Loucy (cell line): ENCODE data around the gene OAF.

ENCODE experiments used
- H2AFZ ChIP-seq: fragments of 200-600 bp; sonication (generic); 2 replicates; pipeline ENCODE4 v1.6.0; 2016; ENCODE audit warnings: antibody characterized with exemption, mild to moderate bottlenecking, low read length, moderate library complexity
- H3F3A ChIP-seq: fragments of 200-600 bp; 2 replicates; pipeline ENCODE4 v1.6.0; 2016; ENCODE audit warnings: antibody characterized with exemption, low read depth, mild to moderate bottlenecking
- H3K27me3 ChIP-seq: fragments of 200-600 bp; sonication (generic); 2 replicates; pipeline ENCODE4 v1.6.1; 2014; ENCODE audit warnings: low read length, mild to moderate bottlenecking; ENCODE audit not compliant: insufficient read depth, poor library complexity, severe bottlenecking
- H3K36me3 ChIP-seq: fragments of 200-600 bp; sonication (generic); 2 replicates; pipeline ENCODE4 v1.6.1; 2016; ENCODE audit warnings: low read length; ENCODE audit not compliant: insufficient read depth
- H3K4me1 ChIP-seq: fragments of 200-600 bp; sonication (generic); 2 replicates; pipeline ENCODE4 v1.5.1; 2014; ENCODE audit warnings: low read length, mild to moderate bottlenecking; ENCODE audit not compliant: insufficient read depth, poor library complexity, severe bottlenecking
- H3K4me2 ChIP-seq: fragments of 200-600 bp; sonication (generic); 2 replicates; pipeline ENCODE4 v1.6.0; 2014; ENCODE audit warnings: antibody characterized with exemption, low read length, low read depth, mild to moderate bottlenecking; ENCODE audit not compliant: poor library complexity, severe bottlenecking
- H3K4me3 ChIP-seq: fragments of 200-600 bp; sonication (generic); 2 replicates; pipeline ENCODE4 v1.5.1; 2014; ENCODE audit warnings: low read length, mild to moderate bottlenecking, mixed read lengths; ENCODE audit not compliant: poor library complexity, severe bottlenecking
- H3K79me2 ChIP-seq: fragments of 200-600 bp; sonication (generic); 2 replicates; pipeline ENCODE4 v1.6.1; 2014; ENCODE audit warnings: low read length; ENCODE audit not compliant: insufficient read depth
- H3K9ac ChIP-seq: fragments of 200-600 bp; sonication (generic); 2 replicates; pipeline ENCODE4 v1.6.0; 2014; ENCODE audit warnings: mild to moderate bottlenecking, low read depth, low read length, moderate library complexity; ENCODE audit not compliant: poor library complexity, severe bottlenecking
- H3K9me2 ChIP-seq: fragments of 200-600 bp; sonication (generic); replicated peaks from 2 replicates; pipeline ENCODE4 v1.6.1; 2016; ENCODE audit warnings: low read depth, low read length, mixed read lengths
- H3K9me3 ChIP-seq: fragments of 200-600 bp; sonication (generic); 2 replicates; pipeline ENCODE4 v1.6.1; 2014; ENCODE audit warnings: mild to moderate bottlenecking, antibody characterized with exemption, low read length, low read depth; ENCODE audit not compliant: insufficient read depth
- H4K20me1 ChIP-seq: fragments of 200-600 bp; sonication (generic); 2 replicates; pipeline ENCODE4 v1.6.0; 2014; ENCODE audit warnings: antibody characterized with exemption, low read length, mild to moderate bottlenecking; ENCODE audit not compliant: insufficient read depth, poor library complexity, severe bottlenecking
- CTCF ChIP-seq: fragments of 200-600 bp; sonication (generic); conservative IDR thresholded peaks from 2 replicates; pipeline ENCODE4 v1.5.1; 2014; ENCODE audit warnings: mild to moderate bottlenecking, antibody characterized with exemption, low read length
- EZH2phosphoT487 ChIP-seq: fragments of 200-600 bp; IDR thresholded peaks from 2 replicates; pipeline ENCODE4 v1.6.1; 2018; ENCODE audit warnings: antibody characterized with exemption, mild to moderate bottlenecking, moderate library complexity, borderline replicate concordance

Gene OAF

GRCh38 chr11:120268686-120269085, 57.9 kb downstream of the OAF start:
- Histone ChIP-seq H3K9me3 (no peaks in the 10 kb centered on the region), H3K9ac (no peak overlapping the region), H3K4me1 (no peaks in the 10 kb centered on the region), H2AFZ (no peak overlapping the region), H3F3A (no peaks in the 10 kb centered on the region), H4K20me1 (no peaks in the 10 kb centered on the region), H3K4me2 (no peak overlapping the region), H3K9me2 (no peaks in the 10 kb centered on the region), H3K4me3 (no peak overlapping the region), H3K79me2 (no peaks in the 10 kb centered on the region), H3K27me3 (no peaks in the 10 kb centered on the region), H3K36me3 (no peaks in the 10 kb centered on the region)
- TF ChIP-seq EZH2phosphoT487 (no peak), CTCF (no peak)

GRCh38 chr11:120270386-120270785, 59.6 kb downstream of the OAF start:
- Histone ChIP-seq H3K9me2 (no peaks in the 10 kb centered on the region), H3K9ac (no peak overlapping the region), H3K27me3 (no peaks in the 10 kb centered on the region), H3F3A (no peaks in the 10 kb centered on the region), H3K4me3 (no peak overlapping the region), H3K79me2 (no peaks in the 10 kb centered on the region), H2AFZ (no peak overlapping the region), H4K20me1 (no peaks in the 10 kb centered on the region), H3K9me3 (no peaks in the 10 kb centered on the region), H3K36me3 (no peaks in the 10 kb centered on the region), H3K4me2 (no peak overlapping the region), H3K4me1 (no peaks in the 10 kb centered on the region)
- no peak for TF ChIP-seq EZH2phosphoT487

- no peaks in the 10 kb centered on the region for H3K36me3 ChIP-seq
- no peaks in the 10 kb centered on the region for H3K4me1 ChIP-seq
- no peaks in the 10 kb centered on the region for H4K20me1 ChIP-seq
- H3K79me2 ChIP-seq = no peaks in the 10 kb centered on the region
- no peaks in the 10 kb centered on the region for H3K9me3 ChIP-seq
- no peak overlapping the region for H3K4me2 ChIP-seq
- TF ChIP-seq CTCF = no peak
- TF ChIP-seq EZH2phosphoT487 = no peak
- H2AFZ ChIP-seq = no peak overlapping the region
- no peak overlapping the region for H3K9ac ChIP-seq
- no peaks in the 10 kb centered on the region for H3K9me2 ChIP-seq
- no peaks in the 10 kb centered on the region for H3F3A ChIP-seq
- no peaks in the 10 kb centered on the region for H3K27me3 ChIP-seq
- no peak overlapping the region for H3K4me3 ChIP-seq
Measured at GRCh38 chr11:120271672-120272071, 60.8 kb downstream of the OAF start.

- H3K79me2 ChIP-seq = no peaks in the 10 kb centered on the region
- no peaks in the 10 kb centered on the region for H3K9me2 ChIP-seq
- H3K27me3 ChIP-seq = no peaks in the 10 kb centered on the region
- no peaks in the 10 kb centered on the region for H4K20me1 ChIP-seq
- H3F3A ChIP-seq = no peaks in the 10 kb centered on the region
- H3K9me3 ChIP-seq = no peaks in the 10 kb centered on the region
- no peak overlapping the region for H2AFZ ChIP-seq
- no peak overlapping the region for H3K4me2 ChIP-seq
- H3K36me3 ChIP-seq = no peaks in the 10 kb centered on the region
- no peaks in the 10 kb centered on the region for H3K4me1 ChIP-seq
- TF ChIP-seq CTCF (no peak), EZH2phosphoT487 (no peak)
- H3K4me3 ChIP-seq = no peak overlapping the region
- H3K9ac ChIP-seq = no peak overlapping the region
Measured at GRCh38 chr11:120272303-120272702, 61.5 kb downstream of the OAF start.
